CD4-positive, alpha-beta T cell treated with Interleukin-4 for 1 hour (primary cell): Measurements from ENCODE around the gene CERS4.
"Not testable (repeated sequence)": the region's sequence is repeated elsewhere in the genome, so short reads cannot be mapped to it uniquely, and the experiment has no call there.

ENCODE experiments used
- DNase-seq, 2 donors: peaks; one replicate each; pipeline ENCODE4 v3.0.0-alpha.2; 2020 to 2022

The CERS4 gene

DNA sequence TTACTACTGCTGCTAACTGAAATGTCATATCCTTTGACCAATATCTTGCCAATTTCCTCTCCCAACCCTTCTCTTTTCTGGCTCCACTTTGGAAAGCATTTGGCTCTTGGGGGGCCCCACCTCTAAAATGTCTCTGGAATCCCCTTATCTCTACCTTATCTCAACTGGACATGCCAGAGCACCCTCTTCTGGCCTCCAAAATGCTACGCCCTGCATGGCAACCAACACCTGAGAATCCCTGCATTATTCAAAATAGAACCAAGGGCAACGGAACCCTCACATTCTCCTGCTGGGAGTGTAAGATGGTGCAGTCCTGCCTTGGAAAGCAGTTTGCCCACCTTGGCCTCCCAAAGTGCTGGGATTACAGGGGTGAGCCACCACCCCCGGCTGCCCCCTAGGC is 35.3 kb downstream of the CERS4 start:
- no peak for DNase-seq

DNA sequence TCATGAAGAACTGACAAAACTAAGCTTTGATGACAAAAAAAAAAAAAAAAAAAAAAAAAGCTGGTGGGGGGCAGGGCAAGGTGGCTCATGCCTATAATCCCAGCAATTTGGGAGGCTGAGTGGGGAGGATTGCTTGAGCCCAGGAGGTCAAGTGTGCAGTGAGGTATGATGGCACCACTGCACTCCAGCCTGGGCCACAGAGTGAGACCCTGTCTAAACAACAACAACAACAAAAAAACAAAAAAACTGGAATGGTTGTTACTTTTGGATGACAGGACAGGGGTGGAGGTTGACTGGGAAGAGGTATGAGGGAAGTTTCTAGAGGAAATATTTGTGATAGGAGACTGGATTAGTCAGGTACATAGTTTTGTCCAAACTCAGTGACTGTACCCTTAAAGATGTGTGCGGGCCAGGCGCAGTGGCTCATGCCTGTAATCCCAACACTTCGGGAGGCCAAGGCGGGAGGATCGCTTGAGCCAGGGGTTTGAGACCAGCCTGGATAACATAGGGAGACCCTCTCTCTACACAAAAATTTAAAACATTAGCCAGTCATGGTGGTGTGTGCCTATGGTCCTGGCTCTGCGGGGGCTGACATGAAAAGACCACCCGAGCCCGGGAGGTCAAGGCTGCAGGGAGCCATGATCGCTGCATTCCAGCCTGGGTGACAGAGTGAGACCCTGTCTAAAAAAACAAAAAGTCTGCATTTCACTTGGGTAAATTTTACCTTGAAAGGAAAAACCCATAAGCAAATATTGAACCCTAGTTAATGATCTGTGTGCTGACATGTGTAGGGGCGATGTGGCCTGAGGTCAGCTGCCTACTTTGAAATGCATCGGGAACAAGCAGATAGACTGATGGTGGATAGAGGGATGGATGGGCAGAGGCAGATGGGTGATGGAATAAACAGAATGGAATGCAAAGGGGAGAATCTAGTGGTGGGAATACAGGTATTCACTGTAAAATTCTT is 37.0 kb downstream of the CERS4 start:
- no peak for DNase-seq

DNA sequence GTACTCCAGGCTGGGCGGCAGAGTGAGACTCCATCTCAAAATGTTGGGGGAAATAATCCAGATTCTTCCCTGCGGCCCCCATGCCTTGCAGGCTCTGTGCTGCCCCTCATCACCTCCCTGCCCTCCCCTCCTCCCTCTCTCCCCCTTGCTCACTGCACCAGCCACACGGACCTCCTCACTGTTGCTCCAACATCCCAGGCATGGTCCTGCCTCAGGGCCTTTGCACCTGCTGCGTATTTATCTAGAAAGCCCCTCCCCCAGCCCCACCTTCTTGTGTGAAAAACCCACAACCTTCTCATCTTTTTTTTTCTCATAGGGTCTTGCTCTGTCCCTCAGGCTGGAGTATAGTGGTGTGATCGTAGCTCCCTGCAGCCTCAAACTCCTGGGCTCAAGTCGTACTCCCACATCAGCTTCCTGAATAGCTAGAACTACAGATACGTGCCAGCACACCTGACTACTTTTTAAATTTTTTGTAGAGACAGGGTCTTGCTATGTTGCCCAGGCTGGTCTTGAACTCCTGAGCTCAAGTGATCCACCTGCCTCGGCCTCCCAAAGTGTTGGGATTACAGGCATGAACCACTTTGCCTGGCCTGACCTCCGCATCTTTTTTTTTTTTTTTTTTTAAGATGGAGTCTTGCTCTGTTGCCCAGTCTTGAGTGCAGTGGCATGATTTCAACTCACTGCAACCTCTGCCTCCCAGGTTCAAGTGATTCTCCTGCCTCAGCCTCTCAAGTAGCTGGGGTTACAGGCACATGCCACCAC is 38.1 kb downstream of the CERS4 start:
- not testable (repeated sequence) for DNase-seq

DNA sequence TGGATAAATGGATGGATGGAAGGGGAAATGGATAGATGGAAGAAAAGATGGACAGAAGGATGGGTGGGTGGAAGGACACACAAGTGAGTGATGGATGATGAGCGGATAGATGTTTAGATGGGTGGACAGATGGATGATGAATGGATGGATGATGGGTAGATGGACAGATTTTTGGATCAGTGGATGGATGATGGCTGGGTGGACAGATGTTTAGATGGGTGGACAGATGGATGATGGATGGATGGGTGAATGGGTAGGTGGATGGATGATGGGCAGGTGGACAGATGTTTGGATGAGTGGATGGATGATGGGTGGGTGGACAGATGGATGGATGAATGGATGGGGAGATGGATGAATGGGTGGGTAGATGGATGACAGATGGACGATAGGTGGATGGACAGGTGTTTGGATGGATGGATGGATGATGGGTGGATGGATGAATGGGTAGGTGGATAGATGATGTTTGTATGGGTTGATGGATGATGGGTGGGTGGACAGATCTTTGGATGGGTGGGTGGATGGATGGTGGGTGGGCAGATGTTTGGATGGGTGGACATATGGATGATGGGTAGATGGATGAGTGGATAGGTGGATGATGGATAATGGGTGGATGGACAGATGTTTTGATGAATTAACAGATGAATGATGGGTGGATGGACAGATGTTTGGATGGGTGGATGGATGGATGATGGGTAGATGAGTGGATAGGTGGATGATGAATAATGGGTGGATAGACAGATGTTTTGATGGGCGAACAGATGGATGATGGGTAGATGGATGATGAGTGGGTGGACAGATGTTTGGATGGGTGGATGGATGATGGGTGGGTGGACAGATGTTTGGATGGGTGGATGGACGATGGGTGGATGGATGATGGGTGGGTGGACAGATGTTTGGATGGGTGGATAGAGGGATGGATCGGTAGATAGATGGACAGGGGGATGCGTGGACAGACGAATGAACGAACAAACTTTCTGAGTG is 39.5 kb downstream of the CERS4 start:
- no peak for DNase-seq

DNA sequence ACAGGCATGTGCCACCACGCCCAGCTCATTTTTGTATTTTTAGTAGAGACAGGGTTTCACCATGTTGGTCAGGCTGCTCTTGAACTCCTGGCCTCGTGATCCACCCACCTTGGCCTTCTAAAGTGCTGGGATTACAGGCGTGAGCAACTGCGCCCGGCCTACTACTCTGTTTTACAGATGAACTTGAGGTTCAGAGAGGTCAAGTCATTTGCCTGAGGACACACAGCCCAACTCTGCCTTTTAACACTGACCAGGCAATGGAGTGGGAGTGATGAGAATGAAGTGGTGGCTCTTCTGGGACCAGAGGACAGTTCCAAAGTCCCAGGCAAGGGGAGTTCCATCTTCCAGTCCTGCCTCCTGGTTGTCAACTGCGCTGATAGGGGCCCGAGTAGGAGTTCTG is 41.4 kb downstream of the CERS4 start:
- DNase-seq: no peak

DNA sequence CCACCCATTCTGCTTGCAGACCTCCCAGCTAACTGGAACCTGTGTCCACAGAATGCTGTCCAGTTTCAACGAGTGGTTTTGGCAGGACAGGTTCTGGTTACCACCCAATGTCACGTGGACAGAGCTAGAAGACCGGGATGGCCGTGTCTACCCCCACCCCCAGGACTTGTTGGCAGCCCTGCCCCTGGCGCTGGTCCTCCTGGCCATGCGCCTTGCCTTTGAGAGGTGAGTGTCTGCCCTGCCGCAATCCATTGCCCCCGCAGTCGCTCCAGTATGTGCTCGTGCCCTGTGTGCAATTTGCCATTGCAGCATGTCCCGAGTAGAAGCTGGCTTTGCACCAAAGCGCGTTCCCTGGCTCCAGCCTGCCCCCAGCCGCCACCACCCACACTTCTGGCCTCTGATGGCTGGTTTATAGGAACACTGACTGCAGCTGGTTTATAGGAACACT is 41.9 kb downstream of the CERS4 start:
- DNase-seq: no peak

DNA sequence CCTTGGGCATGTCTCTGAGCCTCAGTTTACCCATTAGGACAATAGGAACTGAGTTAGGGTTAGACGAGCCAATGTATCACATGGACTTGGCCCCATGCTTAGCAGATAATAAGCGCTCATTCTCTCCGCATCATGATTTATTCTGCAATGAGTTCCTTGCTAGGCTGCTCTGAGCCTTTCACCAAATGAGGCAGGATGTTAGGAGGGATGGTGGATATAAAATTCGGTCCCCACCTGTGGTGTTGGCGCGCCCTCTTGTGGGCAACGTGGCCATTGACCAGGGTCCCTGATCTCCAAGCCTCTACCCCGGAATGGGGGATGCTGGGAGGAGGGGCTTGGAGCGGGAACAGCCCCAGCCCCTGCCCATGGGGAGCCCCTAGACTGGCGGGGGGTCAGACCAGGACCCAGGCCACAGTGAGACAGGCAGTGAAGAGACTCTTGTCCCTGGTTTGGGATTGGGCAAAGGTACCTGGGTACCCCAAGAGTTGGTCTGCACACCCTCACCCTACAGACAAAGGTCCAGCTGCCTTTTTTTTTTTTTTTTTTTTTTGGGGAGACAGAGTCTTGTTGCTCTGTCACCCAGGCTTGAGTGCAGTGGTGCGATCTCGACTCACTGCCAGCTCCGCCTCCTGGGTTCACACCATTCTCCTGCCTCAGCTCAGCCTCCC is 43.9 kb downstream of the CERS4 start:
- DNase-seq: peak; percentile 82 to 84

DNA sequence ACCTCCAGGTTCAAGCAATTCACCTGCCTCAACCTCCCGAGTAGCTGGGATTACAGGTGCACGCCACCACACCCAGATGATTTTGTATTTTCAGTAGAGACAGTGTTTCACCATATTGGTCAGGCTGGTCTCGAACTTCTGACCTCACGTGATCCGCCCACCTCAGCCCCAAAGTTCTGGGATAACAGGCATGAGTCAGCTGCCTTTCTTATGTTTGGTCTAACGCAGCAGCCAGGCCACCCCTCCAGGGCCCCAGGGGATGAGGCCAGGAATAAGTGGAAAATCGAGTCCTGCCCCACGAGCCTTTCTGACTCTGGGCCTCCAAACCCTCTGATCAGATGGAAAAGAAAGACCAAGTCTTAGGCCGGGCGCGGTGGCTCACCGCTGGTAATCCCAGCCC is 44.5 kb downstream of the CERS4 start:
- no peak for DNase-seq

DNA sequence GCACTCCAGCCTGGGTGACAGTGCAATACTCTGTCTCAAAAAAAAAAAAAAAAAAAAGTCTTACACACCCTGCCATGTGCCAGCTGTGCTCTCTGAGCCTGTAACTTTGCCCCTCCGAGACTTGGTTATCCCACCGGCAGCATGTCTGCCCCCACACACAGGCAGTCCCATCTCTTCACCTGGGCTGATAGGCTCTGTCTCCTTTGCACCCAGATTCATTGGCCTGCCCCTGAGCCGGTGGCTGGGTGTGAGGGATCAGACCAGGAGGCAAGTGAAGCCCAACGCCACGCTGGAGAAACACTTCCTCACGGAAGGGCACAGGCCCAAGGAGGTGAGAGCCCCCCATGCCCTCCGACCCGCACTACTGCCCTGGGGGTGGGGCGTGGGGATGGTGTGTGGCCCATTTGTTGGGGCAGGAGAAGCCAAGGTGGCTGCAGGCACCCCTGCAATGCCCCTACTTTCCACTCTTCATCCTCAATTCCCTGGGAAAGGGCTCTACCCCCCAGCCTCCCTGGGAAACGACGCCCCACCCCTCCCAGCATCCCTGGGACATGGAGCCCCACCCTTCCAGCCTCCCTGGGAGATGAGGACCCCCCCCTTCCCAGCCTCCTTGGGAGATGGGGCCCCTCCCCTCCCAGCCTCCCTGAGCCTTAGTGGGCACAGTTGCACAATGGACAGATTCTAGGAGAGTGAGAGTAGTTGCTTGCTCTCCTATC is 45.3 kb downstream of the CERS4 start:
- no peak for DNase-seq

DNA sequence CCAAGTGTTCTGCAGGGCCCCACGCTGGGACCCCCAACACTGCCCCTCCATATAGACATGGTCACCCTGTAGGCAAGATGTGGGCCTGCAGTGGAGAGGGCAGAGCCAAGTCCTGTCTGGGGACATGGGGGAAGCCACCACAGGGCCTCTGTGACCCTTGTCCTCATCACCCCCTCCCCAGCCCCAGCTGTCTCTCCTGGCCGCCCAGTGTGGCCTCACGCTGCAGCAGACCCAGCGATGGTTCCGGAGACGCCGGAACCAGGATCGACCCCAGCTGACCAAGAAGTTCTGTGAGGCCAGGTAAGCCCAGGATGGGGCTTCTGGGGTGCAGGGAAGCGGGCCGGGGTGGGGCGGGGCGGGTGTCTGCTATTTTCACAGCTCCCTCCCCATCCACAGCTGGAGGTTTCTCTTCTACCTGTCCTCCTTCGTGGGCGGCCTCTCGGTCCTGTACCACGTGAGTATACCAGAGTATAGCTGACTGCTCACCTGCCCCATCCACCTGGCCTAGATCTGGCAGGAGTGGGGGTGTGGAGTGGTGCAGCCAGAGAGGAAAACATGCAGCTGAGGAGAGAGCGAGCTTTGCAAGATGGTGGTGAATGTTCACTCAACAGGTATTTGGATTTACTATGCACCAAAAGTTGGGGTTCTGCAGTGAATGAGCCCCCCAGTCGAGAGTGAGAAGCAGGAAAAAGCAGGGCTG is 46.4 kb downstream of the CERS4 start:
- no peak for DNase-seq

DNA sequence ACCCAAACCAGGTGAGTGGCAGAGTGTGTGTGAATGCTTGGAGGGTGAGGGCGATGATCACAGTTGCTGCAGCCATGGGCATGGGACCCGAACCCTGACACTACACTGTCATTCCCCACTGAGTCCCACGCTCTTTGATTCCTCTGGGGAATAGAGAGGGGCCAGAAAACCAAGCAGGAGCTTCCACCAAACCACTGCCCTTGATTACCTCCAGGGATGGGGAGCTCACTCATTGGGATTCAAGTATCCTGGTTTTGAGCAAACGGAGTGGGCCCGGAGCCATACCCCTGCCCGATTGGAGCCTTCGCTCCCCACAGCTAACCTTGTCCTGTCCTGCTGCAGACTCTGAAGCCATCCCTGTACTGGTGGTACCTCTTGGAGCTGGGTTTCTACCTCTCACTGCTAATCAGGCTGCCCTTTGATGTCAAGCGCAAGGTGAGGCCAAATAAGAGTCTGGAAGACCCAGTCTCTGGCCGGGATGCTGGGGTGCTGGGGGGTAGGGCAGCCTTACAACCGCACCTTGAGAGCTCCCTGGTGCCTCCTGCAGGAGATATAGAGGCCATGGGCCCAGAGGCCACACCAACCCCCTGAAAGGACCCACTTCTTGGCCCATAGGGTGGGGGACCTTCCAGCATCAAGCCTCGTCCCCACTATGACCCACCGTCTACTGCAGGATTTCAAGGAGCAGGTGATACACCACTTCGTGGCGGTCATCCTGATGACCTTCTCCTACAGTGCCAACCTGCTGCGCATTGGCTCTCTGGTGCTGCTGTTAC is 47.3 kb downstream of the CERS4 start:
- no peak for DNase-seq

DNA sequence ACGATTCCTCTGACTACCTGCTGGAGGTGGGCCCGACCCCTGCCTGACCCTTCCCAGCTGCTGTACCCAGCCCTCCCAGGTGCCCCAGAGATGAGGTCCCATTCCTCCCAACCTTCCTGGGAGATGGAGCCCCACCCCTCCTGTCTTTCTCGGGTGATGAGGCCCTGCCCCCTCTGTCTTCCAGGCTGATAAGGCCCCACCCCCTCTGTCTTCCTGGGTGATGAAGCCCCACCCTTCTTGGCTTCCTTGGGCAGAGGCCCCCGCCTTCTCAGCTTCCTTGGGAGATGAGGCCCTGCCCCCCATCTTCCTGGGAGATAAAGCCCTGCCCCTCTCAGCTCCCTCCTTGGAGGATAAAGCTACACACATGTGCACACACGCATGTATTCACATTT is 47.9 kb downstream of the CERS4 start:
- DNase-seq: no peak

DNA sequence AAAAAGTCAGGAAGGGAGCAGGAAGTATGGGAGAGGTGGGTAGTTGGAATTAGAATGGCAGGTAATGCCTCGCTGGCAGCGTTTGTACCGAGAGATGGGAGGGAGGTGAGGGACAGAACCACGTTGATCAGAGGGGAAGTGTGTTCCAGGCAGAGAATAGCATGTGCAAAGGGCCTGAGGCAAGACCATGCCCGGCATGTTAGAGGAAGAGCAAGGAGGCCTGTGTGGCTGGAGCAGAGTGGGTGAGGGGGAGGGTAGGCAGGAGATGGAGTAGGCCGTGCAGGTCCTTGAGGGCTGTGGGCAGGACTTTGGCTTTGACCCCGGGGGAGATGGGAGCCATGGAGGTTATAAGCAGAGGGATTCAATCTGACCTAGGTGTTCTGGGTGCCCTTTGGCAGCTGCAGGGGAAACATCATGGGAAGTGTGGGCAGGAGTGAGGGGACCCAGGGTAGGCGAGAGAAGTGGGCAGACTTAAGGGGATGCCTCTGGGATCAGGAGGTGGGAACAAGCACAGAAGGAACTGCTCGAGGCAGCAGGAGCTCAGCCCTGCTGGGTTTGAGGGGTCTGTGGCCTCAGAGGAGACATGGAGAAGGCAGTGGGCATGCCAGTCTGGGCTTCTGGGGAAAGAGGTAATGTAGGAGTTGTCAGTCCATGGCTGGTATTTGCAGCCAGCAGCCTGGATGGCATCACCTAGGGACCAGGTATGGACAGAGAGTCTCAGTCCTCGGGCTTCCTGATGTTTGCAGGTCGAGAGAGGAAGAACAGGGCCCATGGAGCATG is 50.2 kb downstream of the CERS4 start:
- DNase-seq: no peak

DNA sequence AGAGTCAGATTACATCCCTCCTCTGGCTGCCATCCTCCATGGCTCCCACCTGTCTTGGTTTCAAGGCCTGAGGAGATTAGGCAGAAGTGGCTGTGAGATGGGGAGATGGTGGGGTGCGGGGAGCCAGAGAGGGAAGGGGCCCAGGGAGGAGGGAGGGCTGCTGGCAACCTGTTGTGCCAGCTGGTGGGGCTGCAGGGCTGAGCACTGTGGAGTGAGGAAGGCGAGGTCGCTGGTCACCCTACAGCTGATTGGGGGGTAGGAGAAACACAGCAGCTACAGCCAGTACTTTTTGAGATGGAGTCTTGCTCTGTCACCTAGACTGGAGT is 50.7 kb downstream of the CERS4 start:
- DNase-seq: no peak

DNA sequence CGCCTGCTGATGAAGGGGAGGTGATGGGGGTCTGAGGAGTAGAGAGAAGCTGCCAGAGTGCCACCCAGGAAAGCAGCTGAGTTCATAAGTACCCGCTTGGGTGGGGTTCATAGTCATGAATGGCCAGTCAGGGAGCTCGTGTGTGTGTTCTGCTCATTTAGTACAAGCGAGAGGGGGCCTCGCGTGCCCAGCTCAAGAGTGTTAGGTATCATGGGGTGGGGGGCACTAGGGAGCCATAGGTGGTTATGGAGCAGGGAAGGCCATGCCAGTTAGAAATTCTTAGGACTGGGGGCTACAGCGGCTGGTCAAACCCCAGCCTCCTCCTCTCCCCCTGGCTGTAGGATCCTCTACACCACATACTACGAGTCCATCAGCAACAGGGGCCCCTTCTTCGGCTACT is 52.2 kb downstream of the CERS4 start:
- no peak for DNase-seq

DNA sequence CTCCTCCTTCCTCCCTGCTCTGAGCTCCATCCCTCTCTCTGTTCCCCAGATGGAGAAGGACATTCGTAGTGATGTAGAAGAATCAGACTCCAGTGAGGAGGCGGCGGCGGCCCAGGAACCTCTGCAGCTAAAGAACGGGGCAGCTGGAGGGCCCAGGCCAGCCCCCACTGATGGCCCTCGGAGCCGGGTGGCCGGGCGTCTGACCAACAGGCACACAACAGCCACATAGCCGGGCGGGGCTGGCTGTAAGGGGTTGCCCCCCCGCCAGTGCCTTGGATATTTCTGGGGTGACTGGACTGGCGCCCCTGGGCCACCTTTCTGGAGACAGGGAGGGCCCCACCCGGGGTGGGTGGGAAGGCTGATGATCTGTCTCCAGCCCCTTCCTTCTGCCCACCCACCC is 52.7 kb downstream of the CERS4 start:
- peak in 1 of 2 donors; percentile 5 for DNase-seq

DNA sequence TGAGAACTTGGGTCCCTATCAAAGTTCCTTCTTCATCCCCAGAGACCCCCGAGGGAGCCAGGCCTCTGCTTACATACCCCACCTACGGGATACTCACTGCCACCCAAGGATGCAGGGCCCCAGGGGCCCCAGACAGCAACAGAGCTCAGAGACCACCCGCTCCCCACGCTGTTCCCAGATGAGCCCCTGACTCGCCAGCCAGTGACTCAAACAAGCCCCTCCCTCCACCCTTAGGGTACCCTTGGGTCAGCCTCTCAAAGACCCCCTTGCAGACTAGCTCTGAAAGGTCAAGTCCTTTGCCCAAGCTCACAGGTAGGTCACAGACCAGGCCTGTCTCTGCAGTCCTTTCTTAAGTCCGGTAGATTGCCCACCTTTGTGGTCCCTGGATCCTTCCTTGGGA is 53.3 kb downstream of the CERS4 start:
- DNase-seq: peak in 1 of 2 donors; percentile 6

DNA sequence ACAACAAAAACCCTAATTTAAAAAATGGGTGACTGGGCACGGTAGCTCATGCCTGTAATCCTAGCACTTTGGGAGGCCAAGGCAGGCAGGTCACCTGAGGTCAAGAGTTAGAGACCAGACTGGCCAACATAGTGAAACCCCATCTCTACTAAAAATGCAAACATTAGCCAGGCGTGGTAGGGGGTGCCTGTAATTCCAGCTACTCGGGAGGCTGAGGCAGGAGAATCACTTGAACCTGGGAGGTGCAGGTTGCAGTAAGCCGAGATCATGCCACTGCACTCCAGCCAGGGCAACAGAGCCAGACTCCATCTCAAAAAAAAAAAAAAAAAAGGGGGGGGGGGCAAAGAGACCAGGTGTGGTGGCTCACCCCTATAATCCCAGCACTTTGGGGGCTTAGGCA is 55.1 kb downstream of the CERS4 start:
- DNase-seq: not testable (repeated sequence)

DNA sequence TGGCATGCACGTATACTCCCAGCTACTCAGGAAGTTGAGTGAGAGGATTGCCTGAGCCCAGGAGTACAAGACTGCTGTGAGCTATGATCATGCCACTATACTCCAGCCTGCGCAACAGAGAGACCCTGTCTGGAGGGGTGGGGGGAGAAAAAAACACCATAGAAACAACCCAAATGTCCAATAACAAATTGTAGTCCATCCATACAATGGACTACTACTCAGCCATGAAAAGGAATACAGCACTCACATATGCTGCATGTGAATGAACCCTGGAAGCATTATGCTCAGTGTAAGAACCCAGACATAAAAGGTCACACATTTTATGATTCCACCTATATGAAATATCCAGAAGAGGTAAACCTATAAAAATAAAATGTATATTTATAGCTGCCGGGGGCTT is 56.7 kb downstream of the CERS4 start:
- no peak for DNase-seq
